Colonic mucosa (tissue), 4 donors: ENCODE results near the gene IQGAP1. TPM values are rescaled to one million over a fixed set of nuclear protein-coding genes. Genes with fewer than 3 reads are reported as not detected.

Experiments
- DNase-seq: peaks from one replicate; pipeline ENCODE4 v3.0.0-alpha.2; 2020
- H3K27ac ChIP-seq: fragments of 200-600 bp; one replicate; pipeline ENCODE4 v1.8.0; 2021
- H3K27me3 ChIP-seq: fragments of 200-600 bp; one replicate; pipeline ENCODE4 v1.8.0; 2021
- H3K36me3 ChIP-seq: fragments of 200-600 bp; one replicate; pipeline ENCODE4 v1.8.0; 2021
- H3K4me1 ChIP-seq: fragments of 200-600 bp; one replicate; pipeline ENCODE4 v1.8.0; 2021; ENCODE audit warnings: mild to moderate bottlenecking
- H3K4me3 ChIP-seq: fragments of 200-600 bp; one replicate; pipeline ENCODE4 v1.8.0; 2021
- H3K9ac ChIP-seq, 2 donors: one replicate each; pipeline ENCODE4 v1.7.0; 2013; ENCODE audit warnings: control low read depth in 2 of 2, low read depth in 2 of 2, low read length in 2 of 2
- H3K9me3 ChIP-seq: fragments of 200-600 bp; one replicate; pipeline ENCODE4 v1.8.0; 2021
- CTCF ChIP-seq: fragments of 200-600 bp; IDR thresholded peaks from one replicate; pipeline ENCODE4 v1.8.0; 2022; ENCODE audit warnings: antibody characterized with exemption, mild to moderate bottlenecking
- intact Hi-C: fragments of 100-400 bp; cut with DNase I; formaldehyde crosslinking; loops from one replicate; pipeline ENCODE4 v1.14.1; 2022
- total RNA-seq, 2 donors: library from RNA; stranded (reverse); fragmentation: NEBNext Ultra II Directional in 1 of 2; extraction: Animal tissue kit (Norgen Biotek cat#: 25700) in 1 of 2; gene quantifications; one replicate each; pipeline ENCODE4 v1.2.1, GENCODE V29; 2021
- donor health status: healthy.
- donor health status: DM: no; HTN: no; CAD: no.
- donor health status: DM: no; HTN: no; CAD: no.

IQGAP1 gene
- total RNA-seq: 100 to 1,000 TPM; 210 to 243 TPM

- Histone ChIP-seq H3K9me3 (no peaks in the 10 kb centered on the region), H3K27me3 (no peaks in the 10 kb centered on the region), H3K27ac (peak within 1 kb of the TSS; percentile 97), H3K36me3 (peaks cover 6% of the 10 kb centered on the region), H3K4me3 (peak within 1 kb of the TSS; percentile 63), H3K9ac (peak within 1 kb of the TSS; percentile 66 to 96), H3K4me1 (no peaks in the 10 kb centered on the region)
- TF ChIP-seq CTCF: no peak
- intact Hi-C loops: no loop called here
- DNase-seq: peak; percentile 99
Observed at GRCh38 chr15:90387534-90388461, at the start of gene IQGAP1. IQGAP1 (plus strand) TSS chr15:90388242; CDS start chr15:90388342, 100 bp downstream.

- no peak overlapping the region for H3K27ac ChIP-seq
- no peaks in the 10 kb centered on the region for H3K27me3 ChIP-seq
- no peaks in the 10 kb centered on the region for H3K4me1 ChIP-seq
- no peak overlapping the region for H3K4me3 ChIP-seq
- H3K9me3 ChIP-seq: no peaks in the 10 kb centered on the region
- intact Hi-C loops: no loop called here
- DNase-seq: no peak
- no peaks in the 10 kb centered on the region for H3K36me3 ChIP-seq
- TF ChIP-seq CTCF: no peak
- no peak overlapping the region for H3K9ac ChIP-seq
Observed at GRCh38 chr15:90338532-90338931, 49.5 kb upstream of the IQGAP1 start.

- no peak overlapping the region for H3K4me3 ChIP-seq
- no peaks in the 10 kb centered on the region for H3K4me1 ChIP-seq
- no peaks in the 10 kb centered on the region for H3K36me3 ChIP-seq
- peak; percentile 76 for DNase-seq
- H3K9me3 ChIP-seq: no peaks in the 10 kb centered on the region
- TF ChIP-seq CTCF: no peak
- no peak overlapping the region for H3K9ac ChIP-seq
- H3K27ac ChIP-seq: no peak overlapping the region
- intact Hi-C loops: no loop called here
- no peaks in the 10 kb centered on the region for H3K27me3 ChIP-seq
Observed at GRCh38 chr15:90340345-90340744, 47.7 kb upstream of the IQGAP1 start.

GRCh38 chr15:90343302-90343790 is 44.7 kb upstream of the IQGAP1 start:
- TF ChIP-seq CTCF: no peak
- H3K27ac ChIP-seq: no peak overlapping the region
- no peak overlapping the region for H3K4me3 ChIP-seq
- DNase-seq: no peak
- H3K4me1 ChIP-seq: no peaks in the 10 kb centered on the region
- no peaks in the 10 kb centered on the region for H3K36me3 ChIP-seq
- H3K27me3 ChIP-seq: no peaks in the 10 kb centered on the region
- no peak overlapping the region for H3K9ac ChIP-seq
- no peaks in the 10 kb centered on the region for H3K9me3 ChIP-seq
- intact Hi-C loops: no loop called here

GRCh38 chr15:90344662-90345061 is 43.4 kb upstream of the IQGAP1 start:
- Histone ChIP-seq H3K27ac (no peak overlapping the region), H3K27me3 (no peaks in the 10 kb centered on the region), H3K4me3 (no peak overlapping the region), H3K4me1 (no peaks in the 10 kb centered on the region), H3K9ac (no peak overlapping the region), H3K36me3 (no peaks in the 10 kb centered on the region), H3K9me3 (no peaks in the 10 kb centered on the region)
- TF ChIP-seq CTCF: no peak
- intact Hi-C loops: no loop called here
- no peak for DNase-seq
